Hindlimb muscle (tissue), 1 donor: ENCODE data around the gene SORCS1. TPM values are rescaled to one million over a fixed set of nuclear protein-coding genes. Genes with fewer than 3 reads are reported as not detected.

Experiments
- DNase-seq: peaks from one replicate; pipeline ENCODE4 v3.0.0-alpha.2; 2013
- polyA plus RNA-seq: library from polyadenylated mRNA; unstranded; fragments of 120-200 nt; gene quantifications from one replicate; pipeline ENCODE4 v1.2.1, GENCODE V29; 2013; ENCODE audit not compliant: insufficient read length

Gene SORCS1
- polyA plus RNA-seq, 1 donor = 4.7 TPM

GRCh38 chr10:106570268-106570667 lies 594.2 kb downstream of the SORCS1 start:
- DNase-seq = no peak

- DNase-seq = no peak
Observed at GRCh38 chr10:106567629-106568028, 596.9 kb downstream of the SORCS1 start.

- peak; percentile 34 for DNase-seq
Observed at GRCh38 chr10:106566873-106567272, 597.6 kb downstream of the SORCS1 start.

GRCh38 chr10:106565546-106565945 lies 599.0 kb downstream of the SORCS1 start:
- no peak for DNase-seq

GRCh38 chr10:106563384-106563783 lies 601.1 kb downstream of the SORCS1 start:
- no peak for DNase-seq

GRCh38 chr10:106560925-106561640 lies 603.4 kb downstream of the SORCS1 start:
- no peak for DNase-seq

GRCh38 chr10:106559442-106559841 lies 605.1 kb downstream of the SORCS1 start:
- DNase-seq = no peak

GRCh38 chr10:106557951-106558733 lies 606.4 kb downstream of the SORCS1 start:
- no peak for DNase-seq

GRCh38 chr10:106557053-106557452 lies 607.5 kb downstream of the SORCS1 start:
- no peak for DNase-seq

GRCh38 chr10:106555599-106555998 lies 608.9 kb downstream of the SORCS1 start:
- no peak for DNase-seq

GRCh38 chr10:106551501-106552062 lies 612.9 kb downstream of the SORCS1 start:
- no peak for DNase-seq

GRCh38 chr10:106548832-106549231 lies 615.7 kb downstream of the SORCS1 start:
- DNase-seq = no peak

GRCh38 chr10:106547047-106547635 lies 617.4 kb downstream of the SORCS1 start:
- DNase-seq = no peak

- no peak for DNase-seq
Observed at GRCh38 chr10:106542461-106542860, 622.0 kb downstream of the SORCS1 start.

- no peak for DNase-seq
Observed at GRCh38 chr10:106540645-106541044, 623.9 kb downstream of the SORCS1 start.

GRCh38 chr10:106537866-106538265 lies 626.6 kb downstream of the SORCS1 start:
- no peak for DNase-seq

GRCh38 chr10:106535304-106535953 lies 629.1 kb downstream of the SORCS1 start:
- no peak for DNase-seq

- no peak for DNase-seq
Observed at GRCh38 chr10:106534441-106534840, 630.1 kb downstream of the SORCS1 start.

GRCh38 chr10:106528702-106529101 lies 635.8 kb downstream of the SORCS1 start:
- no peak for DNase-seq

GRCh38 chr10:106525835-106526234 lies 638.7 kb downstream of the SORCS1 start:
- DNase-seq = no peak
